Erythroblast (primary cell): ENCODE data around the gene TUBB6.

Source experiments
- GATA1 ChIP-seq: IDR thresholded peaks from 2 replicates; pipeline ENCODE4 v1.6.1; 2011; ENCODE audit warnings: low read depth, mild to moderate bottlenecking, control low read depth, low read length, moderate library complexity
- POLR2A ChIP-seq: IDR thresholded peaks from 2 replicates; pipeline ENCODE4 v1.6.1; 2011; ENCODE audit warnings: mild to moderate bottlenecking, low read length

DNA sequence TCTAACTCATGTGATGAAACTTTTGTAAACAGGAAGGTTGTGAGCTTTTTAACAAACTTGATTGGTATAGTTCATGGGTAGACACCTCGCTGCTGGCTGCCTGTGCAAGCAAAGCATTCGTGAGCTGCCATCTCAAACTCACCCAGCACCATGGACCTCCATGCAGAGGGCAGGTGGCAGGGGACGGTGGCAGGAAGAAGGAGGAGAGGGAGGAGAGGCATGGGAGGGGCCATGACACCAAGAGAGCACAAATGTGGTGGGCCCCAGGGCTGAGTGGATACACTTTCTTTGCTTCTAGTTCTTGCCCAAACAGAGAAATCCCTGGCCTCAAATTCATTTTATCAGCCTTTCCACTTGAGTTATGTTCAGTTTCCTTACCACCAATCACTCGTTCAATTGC is 39.9 kb downstream of the TUBB6 start:
- TF ChIP-seq POLR2A, result no peak
- TF ChIP-seq GATA1, result no peak
